ENCODE results near the gene ZFP3. TPM values are rescaled to one million over a fixed set of nuclear protein-coding genes. Genes with fewer than 3 reads are reported as not detected.

Gene ZFP3
- total RNA-seq, 1 experiment from 2014 or later = 0.11 TPM

- Histone ChIP-seq H2AFZ (ENCODE audit: low read length) (no peak overlapping the region), H3K79me1 (ENCODE audit: insufficient read depth, low read depth, low read length, poor library complexity, severe bottlenecking) (no peaks in the 10 kb centered on the region), H4K20me1 (ENCODE audit: control insufficient read depth, insufficient read depth, insufficient read length) (no peaks in the 10 kb centered on the region), H2BK5ac (ENCODE audit: insufficient read length, low read length) (no peak overlapping the region), H3K14ac (ENCODE audit: insufficient read depth, low read length) (no peak overlapping the region), H3K27ac (ENCODE audit: insufficient read length, low read depth, low read length) (no peak overlapping the region), H3K27me3 (ENCODE audit: insufficient read depth, low read length) (peaks cover 2% of the 10 kb centered on the region; the same call in 1 of the 2 replicates), H2BK20ac (ENCODE audit: low read depth, low read length, poor library complexity, severe bottlenecking) (no peak overlapping the region), H3K9me3 (ENCODE audit: control insufficient read depth, low read depth, low read length) (no peaks in the 10 kb centered on the region), H3K56ac (ENCODE audit: insufficient read length, low read depth, low read length) (no peak overlapping the region), H2AK5ac (ENCODE audit: insufficient read length, low read length) (no peak overlapping the region), H4K91ac (ENCODE audit: insufficient read length, low read depth, low read length) (no peak overlapping the region), H3K4me1 (ENCODE audit: insufficient read depth, low read length) (no peaks in the 10 kb centered on the region), H3K79me2 (ENCODE audit: insufficient read depth, low read length) (no peaks in the 10 kb centered on the region), H3K23ac (ENCODE audit: insufficient read length, low read depth, low read length) (no peak overlapping the region), H3K4ac (ENCODE audit: low read depth, low read length) (no peak overlapping the region), H3K4me2 (ENCODE audit: insufficient read depth, insufficient read length, low read length) (no peak overlapping the region), H3K18ac (ENCODE audit: insufficient read length, low read depth, low read length) (no peak overlapping the region), H4K5ac (ENCODE audit: insufficient read length, low read depth, low read length) (no peak overlapping the region), H3K9ac (ENCODE audit: extremely low read depth, insufficient read length, low read length) (no peak overlapping the region), H2BK12ac (ENCODE audit: insufficient read length, low read depth, low read length) (no peak overlapping the region), H3T11ph (ENCODE audit: low read length) (no peak overlapping the region), H2BK15ac (ENCODE audit: low read depth, low read length) (no peak overlapping the region), H4K8ac (replicated peaks; ENCODE audit: insufficient read length, low read depth, low read length) (no peak overlapping the region), H3K23me2 (ENCODE audit: insufficient read length, low read depth, low read length, poor library complexity, severe bottlenecking) (no peaks in the 10 kb centered on the region), H2BK120ac (ENCODE audit: low read depth, low read length, poor library complexity, severe bottlenecking) (no peak overlapping the region)
- H3K4me3 Mint-ChIP-seq = no peak overlapping the region
- WGBS (ENCODE audit: extremely low coverage, insufficient read length, low lambda C conversion rate) = no CpG with 5 or more reads among the region's 13 CpGs
- H3K9me3 Mint-ChIP-seq = no peaks in the 10 kb centered on the region
- 0 out of 3 replicates have a peak, but pooled peaks have one; percentile 26 for TF ChIP-seq CTCF (conservative IDR thresholded peaks at IDR 0.05)
- DNase-seq = peak; percentile 51
- no peaks in the 10 kb centered on the region for H3K36me3 Mint-ChIP-seq (ENCODE audit: insufficient read depth in 1 of 3, low read depth in 3 of 3)
- no peak overlapping the region for H3K27ac Mint-ChIP-seq
- peaks cover 50% of the 10 kb centered on the region for H3K27me3 Mint-ChIP-seq (ENCODE audit: low read depth)
- H3K4me1 Mint-ChIP-seq = peaks cover 0 to 3% of the 10 kb centered on the region in 2 experiments; a peak in 1 of 4 replicates
Observed at GRCh38 chr17:5033352-5034015, 44.8 kb upstream of the ZFP3 start.

Data from H9 (cell line).